Neuronal stem cell (in vitro differentiated cells): ENCODE data around the gene ALPK3.
"Not testable (repeated sequence)": the region's sequence is repeated elsewhere in the genome, so short reads cannot be mapped to it uniquely, and the experiment has no call there.

ENCODE experiments used
- DNase-seq: peaks from one replicate; pipeline ENCODE4 v3.0.0-alpha.2; 2013; ENCODE audit warnings: low spot score
- H2AFZ ChIP-seq: one replicate; pipeline ENCODE4 v1.6.1; 2013; ENCODE audit warnings: mild to moderate bottlenecking, low read length, inconsistent platforms
- H2AK5ac ChIP-seq: 2 replicates; pipeline ENCODE4 v1.6.1; 2013; ENCODE audit warnings: low read depth, mild to moderate bottlenecking, inconsistent platforms, low read length, moderate library complexity, mixed read lengths
- H2BK120ac ChIP-seq: 2 replicates; pipeline ENCODE4 v1.6.1; 2013; ENCODE audit warnings: low read depth, mild to moderate bottlenecking, inconsistent platforms, low read length, moderate library complexity, mixed read lengths
- H2BK12ac ChIP-seq: one replicate; pipeline ENCODE4 v1.6.1; 2013; ENCODE audit warnings: low read length, inconsistent platforms
- H2BK15ac ChIP-seq: 2 replicates; pipeline ENCODE4 v1.6.1; 2013; ENCODE audit warnings: mild to moderate bottlenecking, low read length, inconsistent platforms, mixed read lengths
- H2BK5ac ChIP-seq: one replicate; pipeline ENCODE4 v1.6.1; 2013; ENCODE audit warnings: inconsistent platforms, mild to moderate bottlenecking, low read length, moderate library complexity
- H3K14ac ChIP-seq: one replicate; pipeline ENCODE4 v1.6.1; 2013; ENCODE audit warnings: low read length, inconsistent platforms
- H3K18ac ChIP-seq: 2 replicates; pipeline ENCODE4 v1.6.1; 2013; ENCODE audit warnings: low read length, inconsistent platforms
- H3K23ac ChIP-seq: 2 replicates; pipeline ENCODE4 v1.6.1; 2013; ENCODE audit warnings: low read depth, mild to moderate bottlenecking, mixed read lengths, low read length, inconsistent platforms; ENCODE audit not compliant: poor library complexity
- H3K27ac ChIP-seq: replicated peaks from 3 replicates; pipeline ENCODE4 v1.5.1; 2013; ENCODE audit warnings: low read length, inconsistent platforms
- H3K27me3 ChIP-seq, 3 experiments: 2 replicates each; pipeline ENCODE4 v1.6.1; 2013; ENCODE audit warnings: low read length in 3 of 3, mild to moderate bottlenecking in 2 of 3, inconsistent platforms in 1 of 3, low read depth in 1 of 3, mixed read lengths in 1 of 3, moderate library complexity in 1 of 3; ENCODE audit not compliant: control insufficient read depth in 3 of 3, insufficient read depth in 3 of 3
- H3K36me3 ChIP-seq, 2 donors: replicated peaks in 1 of 2; 2 replicates each; pipeline ENCODE4 v1.6.1; 2013; ENCODE audit warnings: low read length in 2 of 2; ENCODE audit not compliant: control insufficient read depth in 2 of 2, insufficient read depth in 2 of 2
- H3K4ac ChIP-seq: 2 replicates; pipeline ENCODE4 v1.6.1; 2013; ENCODE audit warnings: inconsistent platforms, mild to moderate bottlenecking, low read length, moderate library complexity
- H3K4me1 ChIP-seq, 2 donors: 1 replicate in 1 of 2; 2 replicates in 1 of 2; pipeline ENCODE4 v1.6.1; 2013; ENCODE audit warnings: low read length in 2 of 2, low read depth in 1 of 2; ENCODE audit not compliant: control insufficient read depth in 2 of 2, insufficient read depth in 1 of 2
- H3K4me2 ChIP-seq: one replicate; pipeline ENCODE4 v1.6.1; 2013; ENCODE audit warnings: mild to moderate bottlenecking, low read length, inconsistent platforms; ENCODE audit not compliant: insufficient read depth, poor library complexity, severe bottlenecking
- H3K4me3 ChIP-seq, 2 donors: 2 replicates each; pipeline ENCODE4 v1.5.1; 2013; ENCODE audit warnings: low read length in 2 of 2, mild to moderate bottlenecking in 2 of 2, inconsistent platforms in 1 of 2, moderate library complexity in 1 of 2
- H3K79me1 ChIP-seq: one replicate; pipeline ENCODE4 v1.6.1; 2013; ENCODE audit warnings: low read depth, mild to moderate bottlenecking, inconsistent platforms, low read length, moderate library complexity
- H3K9ac ChIP-seq: one replicate; pipeline ENCODE4 v1.6.1; 2013; ENCODE audit warnings: mild to moderate bottlenecking, low read depth, low read length, inconsistent platforms; ENCODE audit not compliant: poor library complexity
- H3K9me3 ChIP-seq, 2 donors: replicated peaks in 1 of 2; 2 replicates each; pipeline versions ENCODE3 to v1.6.1; 2013; ENCODE audit warnings: low read length in 2 of 2, mild to moderate bottlenecking in 2 of 2, inconsistent platforms in 1 of 2, low read depth in 1 of 2, mixed read lengths in 1 of 2, moderate library complexity in 1 of 2; ENCODE audit not compliant: control insufficient read depth in 2 of 2, insufficient read depth in 1 of 2
- H4K8ac ChIP-seq: one replicate; pipeline ENCODE4 v1.6.1; 2013; ENCODE audit warnings: low read depth, mild to moderate bottlenecking, inconsistent platforms, low read length, moderate library complexity
- H4K91ac ChIP-seq: one replicate; pipeline ENCODE4 v1.6.1; 2013; ENCODE audit warnings: low read length, low read depth, mild to moderate bottlenecking, inconsistent platforms; ENCODE audit not compliant: poor library complexity
- WGBS, 2 donors: extraction: QIAGEN DNeasy Blood & Tissue Kit; methylation state at CpG; one replicate each; pipeline ENCODE4 v1.1.7; 2013; ENCODE audit warnings: missing lambda C conversion rate in 2 of 2, mixed read lengths in 1 of 2; ENCODE audit not compliant: insufficient read length in 2 of 2, insufficient replicate concordance in 1 of 2; ENCODE audit errors: extremely low coverage in 2 of 2; 5-methylcytosine and 5-hydroxymethylcytosine counted together

The ALPK3 gene

GRCh38 chr15:84844964-84845363 is 27.8 kb downstream of the ALPK3 start:
- no peak overlapping the region for H2BK12ac ChIP-seq
- H3K27me3 ChIP-seq, result peaks cover 0 to 6% (median 0%) of the 10 kb centered on the region in 3 experiments
- no peak overlapping the region for H3K4me2 ChIP-seq
- no peak overlapping the region for H4K8ac ChIP-seq
- no peaks in the 10 kb centered on the region for H3K36me3 ChIP-seq
- H3K4me3 ChIP-seq, result no peak overlapping the region
- no peak overlapping the region for H4K91ac ChIP-seq
- no peak overlapping the region for H3K23ac ChIP-seq
- H3K79me1 ChIP-seq, result no peaks in the 10 kb centered on the region
- no peak overlapping the region for H3K9ac ChIP-seq
- H2BK120ac ChIP-seq, result no peak overlapping the region
- H2BK15ac ChIP-seq, result no peak overlapping the region
- H3K4ac ChIP-seq, result no peak overlapping the region
- no peak for DNase-seq
- H2AK5ac ChIP-seq, result no peak overlapping the region
- peaks cover 0 to 9% of the 10 kb centered on the region in 2 donors for H3K9me3 ChIP-seq
- H2AFZ ChIP-seq, result no peak overlapping the region
- WGBS, 2 donors, result no CpG with 5 or more reads among the region's 2 CpGs
- H2BK5ac ChIP-seq, result no peak overlapping the region
- H3K27ac ChIP-seq, result no peak overlapping the region
- H3K4me1 ChIP-seq, result no peaks in the 10 kb centered on the region
- no peak overlapping the region for H3K14ac ChIP-seq
- no peak overlapping the region for H3K18ac ChIP-seq

- no CpG with 5 or more reads among the region's 7 CpGs for WGBS, 2 donors
- H2AK5ac ChIP-seq, result not testable (repeated sequence)
Measured at GRCh38 chr15:84845631-84846030, 28.5 kb downstream of the ALPK3 start.

DNA sequence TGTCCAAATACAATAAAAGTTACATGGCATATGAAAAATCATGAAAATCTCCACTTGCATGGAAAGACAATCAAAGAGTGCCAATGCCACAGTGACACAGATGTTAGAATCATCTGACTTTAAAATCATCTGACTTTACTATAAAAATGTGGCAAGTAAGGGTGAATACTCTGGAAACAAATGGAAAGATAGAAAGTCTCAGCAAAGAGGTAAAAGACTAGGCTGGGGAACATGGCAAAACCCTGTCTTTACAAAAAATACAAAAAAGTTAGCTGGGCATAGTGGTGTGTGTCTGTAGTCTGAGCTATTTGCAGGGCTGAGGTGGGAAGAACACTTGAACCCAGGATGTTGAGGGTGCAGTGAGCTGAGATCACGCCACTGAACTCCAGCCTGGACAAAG is 29.1 kb downstream of the ALPK3 start:
- Histone ChIP-seq H3K14ac (no peak overlapping the region), H3K4me3 (no peak overlapping the region), H2BK5ac (no peak overlapping the region), H2AK5ac (no peak overlapping the region), H3K27me3 (peaks cover 0 to 6% (median 0%) of the 10 kb centered on the region in 3 experiments), H2AFZ (no peak overlapping the region), H3K79me1 (no peaks in the 10 kb centered on the region), H2BK12ac (no peak overlapping the region), H2BK120ac (no peak overlapping the region), H3K9ac (no peak overlapping the region), H3K36me3 (no peaks in the 10 kb centered on the region), H4K91ac (no peak overlapping the region), H3K4me2 (no peak overlapping the region), H2BK15ac (no peak overlapping the region), H3K9me3 (peaks cover 0 to 9% of the 10 kb centered on the region in 2 donors), H3K18ac (no peak overlapping the region), H3K23ac (no peak overlapping the region), H3K27ac (no peak overlapping the region), H4K8ac (no peak overlapping the region), H3K4ac (no peak overlapping the region), H3K4me1 (no peaks in the 10 kb centered on the region)
- no CpG with 5 or more reads among the region's 1 CpG for WGBS, 2 donors
- no peak for DNase-seq

More at GRCh38 chr15:84845631-84846030, 28.5 kb downstream of the ALPK3 start:
- not testable (repeated sequence) for H3K4me2 ChIP-seq, H3K4me3 ChIP-seq, H3K36me3 ChIP-seq, H3K79me1 ChIP-seq, H2BK5ac ChIP-seq, H3K9me3 ChIP-seq, H3K27ac ChIP-seq, H2BK15ac ChIP-seq, H2AFZ ChIP-seq, H3K27me3 ChIP-seq, H2BK120ac ChIP-seq, H4K8ac ChIP-seq, H3K9ac ChIP-seq, H3K23ac ChIP-seq, H3K4ac ChIP-seq, H4K91ac ChIP-seq, H3K4me1 ChIP-seq, H3K18ac ChIP-seq, H3K14ac ChIP-seq, H2BK12ac ChIP-seq, DNase-seq

DNA sequence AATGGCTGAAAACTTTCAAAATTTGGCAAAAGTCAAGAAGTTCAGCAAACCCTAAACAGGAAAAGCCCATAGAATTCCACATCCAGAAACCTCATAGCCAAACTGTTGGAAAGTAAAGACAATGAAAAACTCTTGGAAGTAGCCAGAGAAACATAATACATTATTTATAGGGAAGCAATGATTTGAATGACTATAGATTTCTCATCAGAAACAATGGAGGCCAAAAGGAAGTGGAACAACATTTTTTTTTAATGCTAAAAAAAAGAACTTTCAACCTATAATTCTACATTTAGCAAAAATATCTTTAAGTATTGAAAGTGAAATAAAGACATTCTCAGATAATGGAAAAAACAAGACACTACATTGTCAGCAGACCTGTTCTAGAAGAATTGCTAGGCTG is 30.2 kb downstream of the ALPK3 start:
- Histone ChIP-seq H3K14ac (no peak overlapping the region), H3K4me2 (no peak overlapping the region), H3K4ac (no peak overlapping the region), H3K23ac (no peak overlapping the region), H3K9ac (no peak overlapping the region), H3K36me3 (no peaks in the 10 kb centered on the region), H2AK5ac (no peak overlapping the region), H2BK12ac (no peak overlapping the region), H3K4me3 (no peak overlapping the region), H3K4me1 (no peaks in the 10 kb centered on the region), H2BK15ac (no peak overlapping the region), H2BK120ac (no peak overlapping the region), H3K27ac (no peak overlapping the region), H2AFZ (no peak overlapping the region), H3K79me1 (no peaks in the 10 kb centered on the region), H3K18ac (no peak overlapping the region), H3K27me3 (peaks cover 0 to 5% (median 0%) of the 10 kb centered on the region in 3 experiments), H3K9me3 (peaks cover 0 to 9% of the 10 kb centered on the region in 2 donors), H2BK5ac (no peak overlapping the region), H4K91ac (no peak overlapping the region), H4K8ac (no peak overlapping the region)
- no peak for DNase-seq
